CD4-positive, alpha-beta T cell treated with Interleukin-6 for 4 hours (primary cell): ENCODE measurements around the gene AKR1E2.

Source experiments
- DNase-seq: peaks from one replicate; pipeline ENCODE4 v3.0.0-alpha.2; 2020; ENCODE audit warnings: mixed read lengths

AKR1E2 gene

GRCh38 chr10:4847561-4848355 is 21.8 kb downstream of the AKR1E2 start:
- DNase-seq, result no peak

- DNase-seq, result no peak
These were observed 22.5 kb downstream of the AKR1E2 start for GRCh38 chr10:4848356-4849041.

GRCh38 chr10:4849042-4849402 is 23.0 kb downstream of the AKR1E2 start:
- DNase-seq, result no peak

GRCh38 chr10:4849555-4850242 is 23.7 kb downstream of the AKR1E2 start:
- DNase-seq, result peak; percentile 90

- DNase-seq, result no peak
These were observed 24.4 kb downstream of the AKR1E2 start for GRCh38 chr10:4850397-4850796.

- DNase-seq, result no peak
These were observed 25.2 kb downstream of the AKR1E2 start for GRCh38 chr10:4851176-4851575.

GRCh38 chr10:4851846-4852245 is 25.8 kb downstream of the AKR1E2 start:
- no peak for DNase-seq

- DNase-seq, result no peak
These were observed 40.1 kb downstream of the AKR1E2 start for GRCh38 chr10:4865945-4866661.

- DNase-seq, result no peak
These were observed 41.1 kb downstream of the AKR1E2 start for GRCh38 chr10:4867109-4867519.

GRCh38 chr10:4867520-4868356 is 41.7 kb downstream of the AKR1E2 start:
- no peak for DNase-seq

GRCh38 chr10:4868357-4868657 is 42.3 kb downstream of the AKR1E2 start:
- no peak for DNase-seq

- no peak for DNase-seq
These were observed 56.7 kb downstream of the AKR1E2 start for GRCh38 chr10:4882704-4883078.

GRCh38 chr10:4883079-4883739 is 57.2 kb downstream of the AKR1E2 start:
- DNase-seq, result no peak

GRCh38 chr10:4885162-4885561 is 59.2 kb downstream of the AKR1E2 start:
- no peak for DNase-seq

GRCh38 chr10:4887501-4887900 is 61.5 kb downstream of the AKR1E2 start:
- DNase-seq, result no peak

- no peak for DNase-seq
These were observed 62.2 kb downstream of the AKR1E2 start for GRCh38 chr10:4888236-4888635.

- DNase-seq, result no peak
These were observed 64.0 kb downstream of the AKR1E2 start for GRCh38 chr10:4889959-4890358.

GRCh38 chr10:4892681-4893080 is 66.7 kb downstream of the AKR1E2 start:
- DNase-seq, result no peak

GRCh38 chr10:4894335-4894734 is 68.3 kb downstream of the AKR1E2 start:
- DNase-seq, result no peak
